ENCODE measurements around the gene MCF2L. TPM values are rescaled to one million over a fixed set of nuclear protein-coding genes. Genes with fewer than 3 reads are reported as not detected.

The MCF2L gene
- polyA plus RNA-seq, 1 donor (not counting 4 experiments of a cell fraction or from before 2014, with no cell fraction given): 0.14 TPM

- H3K4me2 ChIP-seq (ENCODE audit: control insufficient read depth, extremely low read depth, insufficient read depth, low read depth, low read length): no peak overlapping the region
- H3K27ac ChIP-seq (ENCODE audit: control insufficient read depth, insufficient read depth, low read length): no peak overlapping the region
- no peak for FAIRE-seq
These were observed 2.3 kb downstream of the MCF2L start for GRCh38 chr13:112971288-112971643.

GRCh38 chr13:112972258-112972657 lies 3.2 kb downstream of the MCF2L start:
- Histone ChIP-seq H4K20me1 (ENCODE audit: control insufficient read depth, extremely low read depth, insufficient read depth, low read length) (peaks cover 6% of the 10 kb centered on the region), H3K27me3 (ENCODE audit: control insufficient read depth, extremely low read depth, insufficient read depth, low read length) (peaks cover 43% of the 10 kb centered on the region), H3K9me1 (ENCODE audit: control insufficient read depth, extremely low read depth, insufficient read depth, low read length) (no peaks in the 10 kb centered on the region), H3K36me3 (ENCODE audit: control insufficient read depth in 2 of 2, extremely low read depth in 1 of 2, insufficient read depth in 2 of 2, low read length in 2 of 2) (no peaks in the 10 kb centered on the region), H3K79me2 (ENCODE audit: control insufficient read depth, insufficient read depth, low read length) (no peaks in the 10 kb centered on the region), H3K4me1 (ENCODE audit: control insufficient read depth, extremely low read depth, insufficient read depth, low read length) (peaks cover 4% of the 10 kb centered on the region), H3K9ac (ENCODE audit: control insufficient read depth, extremely low read depth, insufficient read depth, low read length) (no peak overlapping the region), H2AFZ (ENCODE audit: control insufficient read depth, low read length) (no peak overlapping the region), H3K27ac (ENCODE audit: control insufficient read depth, insufficient read depth, low read length) (no peak overlapping the region), H3K4me2 (ENCODE audit: control insufficient read depth, extremely low read depth, insufficient read depth, low read depth, low read length) (no peak overlapping the region), H3K9me3 (ENCODE audit: control insufficient read depth, low read depth, low read length) (peaks cover 3% of the 10 kb centered on the region), H3K4me3 (ENCODE audit: control insufficient read depth in 2 of 3, extremely low read depth in 1 of 3, insufficient read depth in 2 of 3, low read depth in 1 of 3, low read length in 3 of 3) (no peak overlapping the region)
- dilution Hi-C loops (cut with MboI; ENCODE audit: extremely low pct_ligation_motif_present, low sequenced_read_pairs): no loop called here
- TF ChIP-seq EZH2 (IDR thresholded peaks at IDR 0.05; ENCODE audit: low read length): no peak
- TF ChIP-seq, protein P1, sequence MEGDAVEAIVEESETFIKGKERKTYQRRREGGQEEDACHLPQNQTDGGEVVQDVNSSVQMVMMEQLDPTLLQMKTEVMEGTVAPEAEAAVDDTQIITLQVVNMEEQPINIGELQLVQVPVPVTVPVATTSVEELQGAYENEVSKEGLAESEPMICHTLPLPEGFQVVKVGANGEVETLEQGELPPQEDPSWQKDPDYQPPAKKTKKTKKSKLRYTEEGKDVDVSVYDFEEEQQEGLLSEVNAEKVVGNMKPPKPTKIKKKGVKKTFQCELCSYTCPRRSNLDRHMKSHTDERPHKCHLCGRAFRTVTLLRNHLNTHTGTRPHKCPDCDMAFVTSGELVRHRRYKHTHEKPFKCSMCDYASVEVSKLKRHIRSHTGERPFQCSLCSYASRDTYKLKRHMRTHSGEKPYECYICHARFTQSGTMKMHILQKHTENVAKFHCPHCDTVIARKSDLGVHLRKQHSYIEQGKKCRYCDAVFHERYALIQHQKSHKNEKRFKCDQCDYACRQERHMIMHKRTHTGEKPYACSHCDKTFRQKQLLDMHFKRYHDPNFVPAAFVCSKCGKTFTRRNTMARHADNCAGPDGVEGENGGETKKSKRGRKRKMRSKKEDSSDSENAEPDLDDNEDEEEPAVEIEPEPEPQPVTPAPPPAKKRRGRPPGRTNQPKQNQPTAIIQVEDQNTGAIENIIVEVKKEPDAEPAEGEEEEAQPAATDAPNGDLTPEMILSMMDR (optimal IDR thresholded peaks at IDR 0.05 in 1 of 3, IDR thresholded peaks at IDR 0.05 in 1 of 3, conservative IDR thresholded peaks at IDR 0.05 in 1 of 3; ENCODE audit: extremely low read depth in 1 of 3, insufficient read depth in 2 of 3, low read length in 3 of 3): no peak
- DNase-seq (ENCODE audit: low read depth, low spot score): no peak
- FAIRE-seq: no peak

More at GRCh38 chr13:112971288-112971643, 2.3 kb downstream of the MCF2L start:
- Histone ChIP-seq H4K20me1 (ENCODE audit: control insufficient read depth, extremely low read depth, insufficient read depth, low read length) (peaks cover 6% of the 10 kb centered on the region), H3K9ac (ENCODE audit: control insufficient read depth, extremely low read depth, insufficient read depth, low read length) (no peak overlapping the region), H3K9me1 (ENCODE audit: control insufficient read depth, extremely low read depth, insufficient read depth, low read length) (no peaks in the 10 kb centered on the region), H2AFZ (ENCODE audit: control insufficient read depth, low read length) (no peak overlapping the region), H3K36me3 (ENCODE audit: control insufficient read depth in 2 of 2, extremely low read depth in 1 of 2, insufficient read depth in 2 of 2, low read length in 2 of 2) (no peaks in the 10 kb centered on the region), H3K9me3 (ENCODE audit: control insufficient read depth, low read depth, low read length) (peaks cover 3% of the 10 kb centered on the region), H3K79me2 (ENCODE audit: control insufficient read depth, insufficient read depth, low read length) (no peaks in the 10 kb centered on the region), H3K4me3 (ENCODE audit: control insufficient read depth in 2 of 3, extremely low read depth in 1 of 3, insufficient read depth in 2 of 3, low read depth in 1 of 3, low read length in 3 of 3) (no peak overlapping the region), H3K27me3 (ENCODE audit: control insufficient read depth, extremely low read depth, insufficient read depth, low read length) (peaks cover 48% of the 10 kb centered on the region), H3K4me1 (ENCODE audit: control insufficient read depth, extremely low read depth, insufficient read depth, low read length) (peaks cover 4% of the 10 kb centered on the region)
- no peak for DNase-seq (ENCODE audit: low read depth, low spot score)
- dilution Hi-C loops (cut with MboI; ENCODE audit: extremely low pct_ligation_motif_present, low sequenced_read_pairs): no loop called here
- TF ChIP-seq EZH2 (IDR thresholded peaks at IDR 0.05; ENCODE audit: low read length): no peak
- TF ChIP-seq, protein P1 (optimal IDR thresholded peaks at IDR 0.05 in 1 of 3, IDR thresholded peaks at IDR 0.05 in 1 of 3, conservative IDR thresholded peaks at IDR 0.05 in 1 of 3; ENCODE audit: extremely low read depth in 1 of 3, insufficient read depth in 2 of 3, low read length in 3 of 3): no peak

All from keratinocyte (primary cell).